Testis (tissue), 2 donors: ENCODE data around the gene TMEM106C.

Source experiments
- POLR2A ChIP-seq: fragments of 450-650 bp; IDR thresholded peaks from one replicate; pipeline ENCODE4 v1.6.1; 2017; ENCODE audit warnings: antibody characterized with exemption, mild to moderate bottlenecking, moderate library complexity
- TF ChIP-seq, protein P1 (sequence below), 3 experiments: fragments of 450-650 bp in 2 of 3; fragments of 200-600 bp in 1 of 3; sonication (generic) in 1 of 3; IDR thresholded peaks; one replicate each; pipeline ENCODE4 v1.5.1; 2016 to 2019; ENCODE audit warnings: antibody characterized with exemption in 3 of 3, mild to moderate bottlenecking in 2 of 3, moderate library complexity in 1 of 3

DNA sequence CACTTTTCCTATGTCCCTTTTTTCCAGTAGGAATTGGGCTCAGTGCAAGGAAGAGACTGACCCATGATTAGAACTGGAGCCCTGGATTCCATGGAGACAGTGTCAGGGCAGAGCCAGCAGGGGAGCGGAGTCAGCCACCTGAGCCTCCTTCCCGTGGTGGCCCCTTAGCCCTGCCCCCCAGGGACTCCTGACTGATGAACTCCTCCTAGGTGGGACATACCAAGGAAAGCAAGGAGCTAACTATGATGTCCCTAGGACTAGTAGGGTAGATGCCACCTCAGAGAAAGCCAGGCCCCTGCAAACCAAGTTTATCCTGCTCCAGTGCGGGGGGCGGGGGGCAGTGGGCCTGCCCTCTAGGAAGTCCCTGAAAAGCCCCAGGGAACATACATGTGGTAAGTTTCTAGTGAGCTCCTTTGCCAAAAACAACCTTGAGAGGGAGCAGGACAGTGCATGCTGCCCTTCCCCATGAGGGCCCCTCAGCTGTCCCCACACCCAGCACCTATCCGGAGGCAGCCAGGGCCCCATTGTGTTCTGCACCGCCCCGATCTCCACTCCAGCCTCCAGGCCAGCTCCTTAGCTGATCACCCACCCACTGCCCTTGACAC lies 47.1 kb downstream of the TMEM106C start:
- TF ChIP-seq, protein P1, sequence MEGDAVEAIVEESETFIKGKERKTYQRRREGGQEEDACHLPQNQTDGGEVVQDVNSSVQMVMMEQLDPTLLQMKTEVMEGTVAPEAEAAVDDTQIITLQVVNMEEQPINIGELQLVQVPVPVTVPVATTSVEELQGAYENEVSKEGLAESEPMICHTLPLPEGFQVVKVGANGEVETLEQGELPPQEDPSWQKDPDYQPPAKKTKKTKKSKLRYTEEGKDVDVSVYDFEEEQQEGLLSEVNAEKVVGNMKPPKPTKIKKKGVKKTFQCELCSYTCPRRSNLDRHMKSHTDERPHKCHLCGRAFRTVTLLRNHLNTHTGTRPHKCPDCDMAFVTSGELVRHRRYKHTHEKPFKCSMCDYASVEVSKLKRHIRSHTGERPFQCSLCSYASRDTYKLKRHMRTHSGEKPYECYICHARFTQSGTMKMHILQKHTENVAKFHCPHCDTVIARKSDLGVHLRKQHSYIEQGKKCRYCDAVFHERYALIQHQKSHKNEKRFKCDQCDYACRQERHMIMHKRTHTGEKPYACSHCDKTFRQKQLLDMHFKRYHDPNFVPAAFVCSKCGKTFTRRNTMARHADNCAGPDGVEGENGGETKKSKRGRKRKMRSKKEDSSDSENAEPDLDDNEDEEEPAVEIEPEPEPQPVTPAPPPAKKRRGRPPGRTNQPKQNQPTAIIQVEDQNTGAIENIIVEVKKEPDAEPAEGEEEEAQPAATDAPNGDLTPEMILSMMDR (IDR thresholded peaks at IDR 0.05) = no peak
- TF ChIP-seq POLR2A = no peak
